ENCODE measurements around the gene FBN2. TPM values are rescaled to one million over a fixed set of nuclear protein-coding genes. Genes with fewer than 3 reads are reported as not detected.

FBN2 gene
- total and polyA plus RNA-seq, 9 of the 15 experiments (the other 6 are each of a cell fraction or from before 2014, with no cell fraction given), result 0.01 to 0.09 TPM; not detected in 7

- H3K27ac ChIP-seq (ENCODE audit: extremely low read depth, low read depth, low read length), result no peak overlapping the region
- no peak overlapping the region for H2AFZ ChIP-seq (ENCODE audit: low read depth, low read length)
- in situ Hi-C loops (cut with MboI), result no loop called here
- H3K4me1 ChIP-seq (replicated peaks in 1 of 2; ENCODE audit: control insufficient read depth in 2 of 2, insufficient read depth in 2 of 2, low read length in 2 of 2), result no peaks in the 10 kb centered on the region
- intact Hi-C loops (cut with micrococcal nuclease), result no loop called here
- no peak for ATAC-seq
- no peaks in the 10 kb centered on the region for H3K9me3 ChIP-seq (replicated peaks; ENCODE audit: control insufficient read depth, insufficient read depth, low read depth, low read length)
- WGBS (ENCODE audit: insufficient coverage, low coverage, missing lambda C conversion rate), result 0% methylated on average over 15 of the region's 16 CpGs
- no peaks in the 10 kb centered on the region for H3K79me2 ChIP-seq (ENCODE audit: control insufficient read depth, insufficient read depth, low read length)
- TF ChIP-seq TAF1 (IDR thresholded peaks at IDR 0.05; ENCODE audit: control insufficient read depth, extremely low read depth, insufficient read depth, low read length, severe bottlenecking), result no peak
- no peaks in the 10 kb centered on the region for H3K27me3 ChIP-seq (ENCODE audit: control insufficient read depth in 2 of 2, insufficient read depth in 2 of 2, low read length in 2 of 2)
- H3K4me3 ChIP-seq, result no peak overlapping the region
- no peaks in the 10 kb centered on the region for H3K36me3 ChIP-seq (ENCODE audit: control insufficient read depth, insufficient read depth, low read length)
- POLR2A ChIA-PET, result no interaction called here
- H3K9ac ChIP-seq (ENCODE audit: insufficient read depth in 1 of 2, low read depth in 2 of 2, low read length in 2 of 2), result no peak overlapping the region
- CTCF ChIA-PET (ENCODE audit: low intra/inter-chr PET ratio), result no interaction called here
- no peak overlapping the region for H3K4me2 ChIP-seq (ENCODE audit: insufficient read depth, low read length)
- BruUV-seq (replicated peaks), result no TSS peak
- DNase-seq (ENCODE audit: extremely low read depth in 1 of 4, low spot score in 3 of 4), result no peak
- FAIRE-seq, result no peak
- H3K9me1 ChIP-seq (ENCODE audit: control insufficient read depth, insufficient read depth, low read length), result no peaks in the 10 kb centered on the region
- no peaks in the 10 kb centered on the region for H4K20me1 ChIP-seq (replicated peaks; ENCODE audit: control insufficient read depth, insufficient read depth, low read length)
Measured at GRCh38 chr5:128345247-128345646, 192.8 kb downstream of the FBN2 start.

DNA sequence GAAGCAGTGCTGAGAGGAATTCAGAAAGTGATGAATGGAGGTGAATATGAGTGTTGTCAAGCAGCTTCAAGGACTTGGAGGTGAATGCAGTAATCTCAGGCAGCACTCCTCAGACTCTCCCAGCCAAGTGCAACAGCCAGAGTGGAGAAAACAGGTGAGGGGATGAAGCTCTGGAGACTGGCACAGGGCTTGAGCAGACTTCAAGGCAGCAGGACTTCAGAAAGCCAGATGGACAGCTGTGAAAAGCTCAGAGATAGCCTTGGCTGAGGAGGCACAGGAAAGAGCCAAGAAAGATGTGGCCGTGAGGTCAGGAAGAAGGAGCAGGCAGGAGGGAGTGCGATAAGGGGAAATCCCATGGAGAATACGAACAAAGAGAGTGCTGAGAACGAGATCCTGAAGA lies 194.9 kb downstream of the FBN2 start:
- H3K4me3 ChIP-seq, result no peak overlapping the region
- BruUV-seq (replicated peaks), result no TSS peak
- ChIA-PET CTCF (ENCODE audit: low intra/inter-chr PET ratio) (no interaction called here), POLR2A (no interaction called here)
- intact Hi-C loops (cut with micrococcal nuclease), result no loop called here
- no peaks in the 10 kb centered on the region for H3K4me1 ChIP-seq (replicated peaks in 1 of 2; ENCODE audit: control insufficient read depth in 2 of 2, insufficient read depth in 2 of 2, low read length in 2 of 2)
- H3K36me3 ChIP-seq (ENCODE audit: control insufficient read depth, insufficient read depth, low read length), result no peaks in the 10 kb centered on the region
- H3K27me3 ChIP-seq (ENCODE audit: control insufficient read depth in 2 of 2, insufficient read depth in 2 of 2, low read length in 2 of 2), result no peaks in the 10 kb centered on the region
- H4K20me1 ChIP-seq (replicated peaks; ENCODE audit: control insufficient read depth, insufficient read depth, low read length), result no peaks in the 10 kb centered on the region
- 0% methylated on average over 4 of the region's 4 CpGs for WGBS (ENCODE audit: insufficient coverage, low coverage, missing lambda C conversion rate)
- H3K27ac ChIP-seq (ENCODE audit: extremely low read depth, low read depth, low read length), result no peak overlapping the region
- no peak overlapping the region for H3K9ac ChIP-seq (ENCODE audit: insufficient read depth in 1 of 2, low read depth in 2 of 2, low read length in 2 of 2)
- H3K79me2 ChIP-seq (ENCODE audit: control insufficient read depth, insufficient read depth, low read length), result no peaks in the 10 kb centered on the region
- no peaks in the 10 kb centered on the region for H3K9me3 ChIP-seq (replicated peaks; ENCODE audit: control insufficient read depth, insufficient read depth, low read depth, low read length)
- DNase-seq (ENCODE audit: extremely low read depth in 1 of 4, low spot score in 3 of 4) (no peak), FAIRE-seq (no peak), ATAC-seq (no peak)
- TF ChIP-seq TFAM (CRISPR knock-in tag; conservative IDR thresholded peaks at IDR 0.05), result no peak
- TF ChIP-seq PRMT5 (CRISPR knock-in tag; IDR thresholded peaks at IDR 0.05), result no peak
- TF ChIP-seq, protein P1, sequence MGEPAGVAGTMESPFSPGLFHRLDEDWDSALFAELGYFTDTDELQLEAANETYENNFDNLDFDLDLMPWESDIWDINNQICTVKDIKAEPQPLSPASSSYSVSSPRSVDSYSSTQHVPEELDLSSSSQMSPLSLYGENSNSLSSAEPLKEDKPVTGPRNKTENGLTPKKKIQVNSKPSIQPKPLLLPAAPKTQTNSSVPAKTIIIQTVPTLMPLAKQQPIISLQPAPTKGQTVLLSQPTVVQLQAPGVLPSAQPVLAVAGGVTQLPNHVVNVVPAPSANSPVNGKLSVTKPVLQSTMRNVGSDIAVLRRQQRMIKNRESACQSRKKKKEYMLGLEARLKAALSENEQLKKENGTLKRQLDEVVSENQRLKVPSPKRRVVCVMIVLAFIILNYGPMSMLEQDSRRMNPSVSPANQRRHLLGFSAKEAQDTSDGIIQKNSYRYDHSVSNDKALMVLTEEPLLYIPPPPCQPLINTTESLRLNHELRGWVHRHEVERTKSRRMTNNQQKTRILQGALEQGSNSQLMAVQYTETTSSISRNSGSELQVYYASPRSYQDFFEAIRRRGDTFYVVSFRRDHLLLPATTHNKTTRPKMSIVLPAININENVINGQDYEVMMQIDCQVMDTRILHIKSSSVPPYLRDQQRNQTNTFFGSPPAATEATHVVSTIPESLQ (CRISPR knock-in tag; IDR thresholded peaks at IDR 0.05), result no peak
- no peak for TF ChIP-seq KDM4B (IDR thresholded peaks at IDR 0.05; ENCODE audit: borderline replicate concordance in 2 of 2, low read depth in 1 of 2)
- no peak for TF ChIP-seq KLF16 (IDR thresholded peaks at IDR 0.05)
- TF ChIP-seq CEBPB (tag; IDR thresholded peaks at IDR 0.05), result no peak
- no peak for TF ChIP-seq ZNF133 (CRISPR knock-in tag; IDR thresholded peaks at IDR 0.05)
- no peak for TF ChIP-seq ZBTB7A (IDR thresholded peaks at IDR 0.05; ENCODE audit: borderline replicate concordance, control insufficient read depth, low read depth, low read length)
- TF ChIP-seq ZFPM2 (CRISPR knock-in tag; IDR thresholded peaks at IDR 0.05), result no peak
- no peak for TF ChIP-seq ZBTB17 (CRISPR knock-in tag; IDR thresholded peaks at IDR 0.05)
- H3K9me1 ChIP-seq (ENCODE audit: control insufficient read depth, insufficient read depth, low read length), result no peaks in the 10 kb centered on the region
- H3K4me2 ChIP-seq (ENCODE audit: insufficient read depth, low read length), result no peak overlapping the region
- no peak overlapping the region for H2AFZ ChIP-seq (ENCODE audit: low read depth, low read length)
- in situ Hi-C loops (cut with MboI), result no loop called here
